Esophagus mucosa (tissue), 1 donor: Measurements from ENCODE around the gene USP13. TPM values are rescaled to one million over a fixed set of nuclear protein-coding genes. Genes with fewer than 3 reads are reported as not detected.
"Not testable (repeated sequence)": the region's sequence is repeated elsewhere in the genome, so short reads cannot be mapped to it uniquely, and the experiment has no call there.

ENCODE experiments used
- ATAC-seq: fragments of 200-7000 bp; cut with Tn5 transposase; one replicate; pipeline ENCODE4 v1.9.1; 2020
- total RNA-seq: library from RNA; stranded (reverse); gene quantifications from one replicate; pipeline ENCODE4 v1.2.4, GENCODE V29; 2023
- donor health status: DM: yes; HTN: yes; CAD: no.

USP13 gene
- total RNA-seq, 1 donor from 2014 or later = 3.3 TPM

DNA sequence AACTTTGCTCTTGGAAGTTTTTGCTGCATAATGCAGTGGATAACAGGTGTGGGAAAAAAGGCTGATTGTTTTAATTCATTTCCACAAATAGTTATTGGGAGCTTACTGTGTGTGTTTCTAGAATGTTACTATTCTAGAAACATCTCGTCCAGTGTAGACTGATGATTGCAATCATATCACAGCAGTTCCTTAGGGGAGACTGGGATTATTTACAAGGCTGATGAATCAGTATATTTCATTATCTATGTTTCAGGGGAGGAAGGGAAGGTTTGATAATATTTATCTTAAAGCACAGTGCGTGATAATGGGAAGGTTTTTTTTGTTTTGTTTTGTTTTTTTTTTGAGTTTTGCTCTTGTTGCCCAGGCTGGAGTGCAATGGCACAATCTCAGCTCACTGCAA, 2.4 kb downstream of the USP13 start:
- no peak for ATAC-seq

DNA sequence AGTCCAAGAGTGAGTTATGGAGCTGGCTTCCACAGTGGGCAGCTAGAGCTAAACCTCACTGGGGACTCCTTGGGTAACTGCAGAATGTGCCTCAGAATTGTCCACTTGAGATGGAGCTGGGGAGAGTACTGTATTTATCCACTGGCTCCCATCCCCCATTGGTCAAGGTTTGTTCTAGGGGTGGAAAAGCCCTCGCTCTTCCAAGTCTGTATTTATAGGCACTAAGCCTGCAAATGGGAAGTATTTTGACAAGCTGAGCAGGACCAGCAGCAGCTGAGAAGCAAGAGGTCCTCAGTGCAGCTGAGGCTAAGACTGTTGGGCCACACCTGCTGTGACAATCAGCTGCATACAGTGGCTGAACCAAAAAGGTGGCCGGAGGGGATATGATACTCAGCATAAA, 5.8 kb downstream of the USP13 start:
- ATAC-seq = no peak

DNA sequence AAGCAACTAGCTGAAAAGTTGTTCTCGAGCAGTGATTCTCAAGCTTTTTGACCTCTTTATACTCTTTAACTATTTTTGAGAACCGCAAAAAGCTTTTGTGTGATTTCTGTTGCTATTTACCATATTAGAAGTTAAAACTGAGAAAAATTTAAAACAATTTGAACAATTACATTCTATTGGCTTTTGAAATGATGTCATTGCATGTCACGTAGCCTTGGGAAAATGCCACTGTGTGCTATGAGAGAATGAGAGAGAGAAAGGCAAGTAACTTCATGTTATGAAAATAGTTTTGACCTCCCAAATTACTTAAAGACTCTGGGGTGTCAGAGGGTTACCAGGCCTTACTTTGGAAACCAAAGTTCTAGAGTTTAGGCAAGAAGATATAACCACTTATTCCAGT, 8.0 kb downstream of the USP13 start:
- ATAC-seq = no peak

DNA sequence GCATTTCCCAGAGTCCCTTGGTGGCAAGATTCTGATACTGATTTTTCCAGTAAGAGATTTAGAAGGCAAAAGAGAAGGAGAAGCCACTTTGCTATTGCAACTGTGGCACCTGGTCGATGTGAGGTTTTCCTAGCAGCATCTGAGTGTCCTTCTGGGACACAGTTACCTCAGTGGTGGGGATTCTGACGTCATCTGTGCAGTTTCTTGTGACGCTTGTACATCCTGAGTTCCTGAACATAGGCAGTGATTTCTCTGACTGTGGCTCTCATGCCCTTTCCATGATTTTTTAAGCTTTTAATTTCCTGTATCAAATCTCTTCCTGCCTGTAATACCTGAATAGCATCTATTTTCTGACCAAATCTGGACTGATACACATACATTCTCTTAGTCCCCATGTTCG, 8.9 kb downstream of the USP13 start:
- no peak for ATAC-seq

DNA sequence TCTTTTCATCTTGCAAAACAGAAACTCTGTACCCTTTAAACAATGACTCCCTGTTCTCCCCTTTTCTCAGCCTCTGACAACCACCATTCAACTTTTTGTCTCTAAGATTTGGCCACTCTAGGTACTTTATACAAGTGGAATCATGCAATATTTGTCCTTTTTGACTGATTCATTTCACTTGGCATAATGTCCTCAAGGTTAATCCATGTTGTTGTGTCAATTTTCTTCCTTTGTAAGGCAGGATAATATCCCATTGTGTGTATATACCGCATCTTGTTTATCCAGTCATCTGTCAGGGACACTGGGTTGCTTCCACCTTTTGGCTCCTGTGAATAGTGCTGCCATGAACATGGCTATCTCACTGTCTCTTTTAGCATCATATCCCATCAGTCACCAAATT, 10.3 kb downstream of the USP13 start:
- no peak for ATAC-seq

DNA sequence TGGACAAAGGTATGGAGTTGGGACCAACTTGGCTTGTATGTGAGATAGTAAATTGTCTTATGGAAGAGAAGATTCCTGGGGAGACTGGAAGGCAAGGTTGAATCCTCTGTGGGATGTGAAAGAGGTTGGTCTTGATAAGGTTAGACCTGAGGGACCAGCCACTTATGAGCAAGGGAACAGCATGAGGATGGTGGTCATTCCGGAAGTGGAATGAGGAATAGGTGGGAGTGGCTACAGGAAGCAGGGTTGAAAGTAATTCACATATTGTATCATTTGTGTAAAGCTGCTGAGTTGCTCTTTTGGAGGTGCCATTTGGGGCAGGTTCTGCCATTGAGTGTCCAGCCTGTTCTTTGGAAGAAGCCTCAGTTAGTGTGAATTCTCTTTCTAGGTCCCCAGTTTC, 13.2 kb downstream of the USP13 start:
- ATAC-seq = no peak

DNA sequence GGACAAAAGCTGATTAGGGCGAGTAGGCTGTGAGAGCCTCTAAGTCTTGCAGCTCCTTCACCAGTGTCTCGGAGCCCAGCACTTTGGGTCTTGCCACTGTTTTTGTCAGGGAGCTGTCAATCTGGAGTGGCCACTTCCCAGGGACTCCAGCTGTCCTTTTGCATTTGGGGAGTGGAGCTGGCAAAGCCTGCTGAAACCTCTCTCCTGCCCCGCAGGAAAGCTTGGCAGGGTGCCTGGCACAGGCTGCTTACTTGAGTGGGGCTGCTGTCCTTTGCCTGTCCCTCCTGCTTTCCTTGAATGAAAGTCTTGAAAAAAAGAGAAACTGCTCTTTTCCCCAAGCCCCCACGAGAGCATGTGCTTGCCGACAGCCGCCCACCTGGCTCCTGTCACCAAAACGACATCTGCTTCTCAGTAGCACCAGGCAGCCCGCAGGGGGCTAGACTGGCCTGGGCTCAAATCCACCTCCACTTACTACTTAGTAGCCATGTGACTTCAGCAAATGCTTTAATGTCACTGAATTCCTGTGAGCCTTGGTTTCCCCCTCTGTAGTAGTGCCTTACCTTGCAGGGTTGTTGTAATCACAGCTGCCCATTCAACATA, 13.7 kb downstream of the USP13 start:
- ATAC-seq = no peak

DNA sequence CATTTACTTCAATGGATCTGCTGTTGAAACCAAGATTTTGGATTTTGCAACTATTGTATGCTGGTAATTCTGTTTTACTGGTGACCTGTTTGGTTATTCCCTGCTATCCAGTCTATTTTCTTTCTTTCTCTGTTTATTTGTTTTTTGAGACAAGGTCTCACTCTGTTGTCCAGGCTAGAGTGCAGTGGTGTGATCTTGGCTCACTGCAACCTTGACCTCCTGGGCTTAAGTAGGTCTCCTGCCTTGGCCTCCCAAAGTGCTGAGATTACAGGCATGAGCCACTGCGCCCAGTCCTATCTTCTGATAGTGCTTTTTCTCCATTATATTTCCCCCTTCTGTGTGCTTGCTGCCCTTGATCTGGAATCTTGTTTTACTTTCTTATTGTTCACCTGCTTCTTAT, 15.6 kb downstream of the USP13 start:
- no peak for ATAC-seq

DNA sequence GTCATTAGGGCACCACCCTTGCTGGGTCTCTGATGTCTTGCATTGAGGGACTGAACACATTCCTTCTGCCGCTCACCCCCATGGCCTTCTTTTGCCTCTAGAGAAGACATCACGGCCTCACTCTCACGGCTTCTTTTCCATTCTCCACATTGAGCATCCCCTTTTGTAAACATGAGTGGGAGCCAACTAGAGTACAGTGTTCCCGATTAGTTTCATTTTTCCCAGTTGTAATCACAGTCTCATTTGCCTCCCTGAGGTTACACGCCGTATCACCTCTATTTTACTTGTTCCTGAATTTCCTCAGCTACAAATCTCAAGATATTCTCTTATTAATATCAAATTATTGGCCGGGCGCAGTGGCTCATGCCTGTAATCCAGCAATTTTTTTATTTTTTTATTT, 17.5 kb downstream of the USP13 start:
- ATAC-seq = no peak

DNA sequence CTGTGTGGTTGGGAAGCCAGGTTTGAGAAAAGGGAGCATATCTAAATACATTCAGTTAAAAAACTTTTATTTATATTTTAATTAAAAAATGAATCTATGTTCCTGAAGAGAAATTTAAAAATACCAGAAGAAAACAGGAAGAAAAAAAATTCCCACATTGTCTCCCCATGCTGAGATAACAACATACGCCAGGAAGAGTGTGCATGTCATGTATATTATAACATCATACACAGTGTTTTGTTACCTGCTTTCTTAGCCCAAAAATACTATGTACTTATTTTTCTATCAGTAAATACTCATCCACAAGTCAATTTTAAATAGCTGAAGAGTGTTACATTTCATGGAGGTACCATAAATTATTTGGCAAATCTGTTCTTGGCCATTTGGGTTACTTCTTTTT, 18.5 kb downstream of the USP13 start:
- no peak for ATAC-seq

DNA sequence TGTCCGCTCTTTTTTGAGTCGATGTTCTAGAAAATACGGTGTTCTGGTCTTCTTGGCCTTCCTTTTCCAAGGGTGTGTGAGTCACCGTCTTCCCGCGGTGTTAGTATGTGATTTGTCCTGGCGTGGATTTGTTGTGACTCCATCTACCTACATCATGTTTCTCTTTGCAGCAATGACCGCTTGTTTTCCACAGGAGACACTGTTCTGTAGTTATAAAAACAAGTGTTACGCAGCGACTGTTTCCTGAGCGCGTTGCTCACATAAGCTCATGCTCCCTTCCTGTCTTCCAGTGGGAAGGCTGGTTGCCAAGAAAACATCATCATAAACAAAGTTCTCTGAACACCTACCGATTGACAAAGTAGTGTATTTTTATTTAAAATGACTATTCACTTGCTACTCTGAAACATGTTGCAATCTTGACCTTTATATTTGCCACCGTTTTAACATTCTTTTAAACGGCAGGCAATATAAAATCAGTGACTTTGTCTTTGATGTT, 19.0 kb downstream of the USP13 start:
- ATAC-seq = peak; percentile 25

DNA sequence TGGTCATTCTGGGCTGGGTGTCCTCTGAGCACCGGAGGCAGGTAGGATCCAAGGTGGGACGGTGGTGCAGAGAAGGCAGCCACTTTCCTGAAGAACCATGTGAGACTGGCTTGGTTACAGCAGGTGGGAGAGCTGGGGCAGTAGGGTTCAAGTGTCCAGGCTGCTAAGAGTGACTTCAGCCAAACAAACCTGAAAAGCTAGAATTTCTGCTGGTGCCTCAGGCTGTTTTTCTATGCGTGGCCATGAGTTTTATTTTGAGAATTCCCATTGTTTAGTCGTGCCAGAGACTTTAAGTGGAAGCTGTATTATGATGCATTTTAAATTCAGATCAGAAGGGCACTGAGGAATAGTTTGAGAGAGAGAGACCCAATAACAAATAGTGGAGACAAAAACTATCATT, 20.1 kb downstream of the USP13 start:
- peak; percentile 51 for ATAC-seq

DNA sequence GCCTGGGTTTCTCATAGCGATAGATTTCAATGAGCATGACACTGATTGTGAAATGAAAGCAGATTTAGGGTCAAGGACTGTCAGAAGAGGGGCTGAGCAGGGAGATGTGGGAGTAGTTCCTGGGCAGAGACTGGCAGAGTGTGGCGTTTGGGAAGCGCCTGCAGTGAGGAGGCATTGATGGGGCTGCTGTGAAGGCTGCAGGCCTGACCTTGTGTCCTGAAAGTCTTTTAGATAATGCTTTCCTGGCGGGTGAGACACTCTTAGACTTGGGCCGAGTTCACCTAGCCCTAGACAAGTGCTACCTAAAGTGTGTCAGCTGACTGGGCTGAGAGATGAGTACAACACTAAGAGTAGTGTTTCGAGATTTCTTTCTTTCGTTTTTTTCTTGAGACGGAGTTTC, 20.7 kb downstream of the USP13 start:
- ATAC-seq = no peak

DNA sequence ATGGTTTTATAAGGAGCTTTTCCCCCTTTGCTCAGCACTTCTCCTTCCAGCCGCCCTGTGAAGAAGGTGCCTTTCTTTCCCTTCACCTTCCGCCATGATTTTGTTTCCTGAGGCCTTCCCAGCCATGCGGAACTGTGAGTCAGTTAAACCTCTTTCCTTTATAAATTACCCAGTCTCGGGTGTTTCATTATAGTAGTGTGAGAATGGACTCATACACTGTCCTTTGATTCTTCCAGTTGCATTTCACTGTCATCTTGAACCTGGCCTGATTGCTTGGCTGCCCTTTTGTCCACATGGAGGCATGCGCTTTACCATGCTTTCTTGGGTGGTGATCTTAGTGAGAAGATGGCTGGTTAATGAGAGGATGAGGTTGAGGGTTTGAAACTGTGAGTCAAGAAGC, 23.2 kb downstream of the USP13 start:
- no peak for ATAC-seq

DNA sequence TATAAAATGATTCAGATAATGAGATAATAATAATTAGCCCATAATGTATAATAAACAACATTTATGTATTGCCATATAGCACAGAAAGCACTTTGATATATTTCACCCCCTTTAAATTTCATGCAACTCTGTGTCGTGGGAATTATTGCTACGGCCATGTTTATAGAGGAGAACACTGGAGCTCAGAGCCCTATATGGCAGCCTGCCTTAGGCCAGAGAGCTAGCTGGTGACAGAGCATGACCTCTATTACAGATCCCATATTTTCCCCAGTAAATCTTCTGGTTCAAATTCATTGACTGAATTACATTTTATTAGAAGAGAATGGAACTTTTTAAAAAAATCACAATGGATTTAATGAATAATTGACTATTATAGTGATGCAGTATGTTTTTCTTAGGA, 25.0 kb downstream of the USP13 start:
- ATAC-seq = no peak

DNA sequence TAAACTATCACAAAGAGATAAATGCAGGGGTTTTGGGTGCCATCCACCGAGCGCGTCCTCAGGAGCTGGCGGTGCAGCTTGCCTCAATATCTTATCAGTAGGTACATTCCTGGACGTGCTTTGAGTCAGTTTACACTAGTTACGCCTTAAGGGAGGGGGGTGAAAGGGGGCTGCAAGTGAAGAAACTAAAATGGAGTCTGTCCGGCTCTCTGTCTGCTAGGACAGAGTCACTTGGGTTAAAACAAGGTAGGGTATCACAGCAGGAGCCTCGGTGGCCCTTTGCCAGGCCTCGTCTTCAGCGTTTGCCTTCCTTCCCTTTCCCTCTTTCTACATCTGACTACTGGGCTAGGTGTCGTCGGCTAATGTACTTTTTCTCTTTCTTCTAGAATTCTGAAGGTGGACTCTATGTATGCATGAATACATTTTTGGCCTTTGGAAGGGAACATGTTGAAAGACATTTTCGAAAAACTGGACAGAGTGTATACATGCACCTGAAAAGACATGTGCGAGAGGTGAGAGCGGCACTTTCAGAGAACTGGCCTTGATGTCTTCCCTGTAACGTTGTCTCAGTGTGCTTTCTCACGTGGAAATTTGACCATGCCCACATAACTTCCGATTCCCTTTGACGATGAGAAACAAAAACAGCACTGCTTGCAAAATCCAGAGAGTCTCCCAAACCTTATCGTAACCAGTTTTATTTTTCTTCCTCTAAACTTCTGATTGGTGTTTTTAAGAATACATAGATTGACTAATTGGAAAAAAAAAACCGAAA, 28.8 kb downstream of the USP13 start:
- no peak for ATAC-seq

DNA sequence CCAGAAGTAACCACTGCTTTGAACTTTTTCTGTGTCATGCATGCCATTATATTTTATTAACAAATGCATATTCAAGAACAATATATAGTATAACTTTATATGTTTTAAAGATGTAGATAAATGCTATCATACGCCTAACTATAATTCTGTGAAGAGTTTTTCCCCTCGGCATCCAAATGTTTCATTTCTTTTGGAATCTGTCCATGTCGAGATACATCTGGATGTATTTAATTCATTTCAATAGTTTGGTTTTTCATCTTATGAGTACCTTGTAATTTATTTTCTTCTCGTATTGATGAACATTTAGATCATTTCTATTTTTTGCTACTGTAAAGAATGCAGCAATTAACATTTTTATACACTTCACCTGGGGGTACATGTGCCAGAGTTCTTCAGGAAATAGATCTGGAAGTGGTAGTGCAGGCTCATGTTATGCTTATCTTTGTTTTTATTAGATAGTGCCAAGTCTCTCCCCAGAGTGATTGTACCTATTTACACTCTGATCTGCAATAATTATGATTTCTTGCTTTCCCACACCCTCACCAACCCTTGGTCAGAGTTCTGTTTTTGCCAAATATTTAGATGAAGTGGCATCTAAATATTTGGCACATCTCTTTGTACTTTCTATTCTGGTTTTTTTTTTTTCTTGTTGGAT, 29.7 kb downstream of the USP13 start:
- no peak for ATAC-seq

DNA sequence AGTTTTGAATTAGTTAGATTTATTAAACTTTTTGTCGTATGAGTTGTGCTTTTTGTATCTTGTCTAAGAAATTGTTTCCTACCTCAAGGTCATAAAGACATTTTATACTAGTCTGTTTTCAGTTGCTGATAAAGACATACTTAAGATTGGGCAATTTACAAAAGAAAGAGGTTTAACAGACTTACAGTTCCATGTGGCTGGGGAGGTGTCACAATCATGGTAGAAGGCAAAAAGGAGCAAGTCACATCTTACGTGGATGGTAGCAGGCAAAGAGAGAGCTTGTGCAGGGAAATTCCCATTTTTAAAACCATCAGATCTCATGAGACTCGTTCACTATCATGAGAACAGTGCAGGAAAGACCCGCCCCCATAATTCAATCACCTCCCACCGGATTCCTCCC, 30.4 kb downstream of the USP13 start:
- ATAC-seq = not testable (repeated sequence)

DNA sequence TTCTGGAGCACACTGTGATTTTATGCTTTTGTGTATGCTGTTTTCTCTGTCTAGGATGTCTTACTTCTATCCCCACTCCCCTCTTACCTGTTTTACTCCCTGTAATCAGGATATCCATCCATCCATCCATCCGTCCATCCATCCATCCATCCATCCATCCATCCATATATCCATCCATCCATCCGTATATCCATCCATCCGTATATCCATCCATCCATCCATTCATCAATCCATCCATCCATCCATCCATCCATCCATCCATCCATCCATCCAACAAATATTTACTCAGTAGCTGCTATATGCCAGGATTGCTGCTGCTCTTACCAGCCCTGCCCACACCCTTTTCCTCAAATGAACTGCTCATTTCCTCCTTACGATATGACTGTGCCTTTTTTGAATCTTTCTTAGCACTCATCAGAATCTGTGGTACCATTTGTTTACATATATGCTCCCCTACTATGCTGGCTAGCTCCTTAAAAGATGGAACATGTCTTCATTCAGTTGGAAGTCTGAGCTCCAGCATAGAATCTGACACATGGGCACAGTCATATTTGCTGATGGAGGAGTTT, 35.2 kb downstream of the USP13 start:
- ATAC-seq = no peak

DNA sequence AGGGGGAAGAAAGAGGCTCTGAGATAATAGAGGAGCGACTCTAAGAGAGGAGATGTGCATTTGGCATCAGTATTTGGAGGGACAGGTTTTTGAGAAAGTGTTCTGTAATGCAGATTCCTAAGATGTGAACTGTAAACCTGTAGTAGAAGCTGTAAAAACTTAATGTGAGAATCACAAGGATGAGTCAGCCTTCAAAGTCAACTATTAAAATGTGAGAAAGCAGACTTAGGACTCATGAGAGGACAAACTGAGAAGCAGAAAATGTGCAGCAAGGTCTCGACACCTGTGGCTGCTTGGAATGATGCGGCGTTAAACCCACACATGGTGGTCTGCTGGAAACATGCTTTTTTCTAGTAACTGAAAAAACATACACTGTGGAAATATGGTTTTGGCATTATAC, 36.0 kb downstream of the USP13 start:
- ATAC-seq = no peak

DNA sequence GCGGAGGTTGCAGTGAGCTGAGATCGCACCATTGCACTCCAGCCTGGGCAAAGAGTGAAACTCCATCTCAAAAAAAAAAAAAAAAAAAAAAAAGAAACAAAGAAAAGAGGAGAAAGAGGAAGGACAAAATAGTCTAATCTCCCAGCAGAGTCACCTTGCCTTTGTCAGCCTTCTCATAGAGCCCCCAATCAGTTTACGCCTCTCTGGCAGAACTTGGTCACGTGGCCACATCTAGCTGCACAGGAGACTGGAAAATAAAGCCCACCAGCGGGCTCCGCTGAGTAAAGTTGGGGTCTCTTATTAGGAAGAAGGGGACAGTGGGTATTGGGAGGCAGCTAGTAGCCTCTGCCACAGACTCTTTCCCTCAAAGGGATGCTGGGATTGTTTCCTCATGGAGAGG, 41.9 kb downstream of the USP13 start:
- no peak for ATAC-seq

DNA sequence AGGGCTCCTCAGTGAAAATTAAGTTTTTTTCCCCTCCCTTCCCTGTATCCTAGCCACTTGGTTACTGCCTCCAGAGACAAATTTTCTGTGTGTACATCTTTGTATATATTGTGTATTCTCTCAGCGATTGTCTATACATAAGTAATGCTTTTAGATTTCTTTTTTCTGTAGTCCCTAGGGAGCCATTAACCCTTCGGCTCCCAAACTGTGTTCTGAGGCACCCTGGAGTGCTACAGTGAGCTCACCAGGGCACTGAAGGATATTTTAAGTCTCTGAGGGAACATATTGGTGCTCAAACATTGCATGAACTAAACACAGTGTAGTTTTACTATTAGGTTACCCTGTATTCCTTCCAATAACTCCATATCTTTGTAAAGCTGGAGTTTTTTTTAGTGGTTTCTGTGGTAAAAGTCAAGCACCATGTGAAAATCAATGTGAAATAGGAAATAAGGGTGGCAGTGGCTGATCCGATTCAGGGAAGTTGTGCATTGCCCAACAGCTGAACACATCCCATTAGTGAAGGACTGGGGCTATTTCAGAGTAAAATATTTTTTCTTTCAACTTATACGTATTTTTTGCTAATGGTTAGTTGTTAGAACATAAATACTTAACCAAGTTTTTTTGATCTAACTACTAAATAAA, 43.0 kb downstream of the USP13 start:
- no peak for ATAC-seq

DNA sequence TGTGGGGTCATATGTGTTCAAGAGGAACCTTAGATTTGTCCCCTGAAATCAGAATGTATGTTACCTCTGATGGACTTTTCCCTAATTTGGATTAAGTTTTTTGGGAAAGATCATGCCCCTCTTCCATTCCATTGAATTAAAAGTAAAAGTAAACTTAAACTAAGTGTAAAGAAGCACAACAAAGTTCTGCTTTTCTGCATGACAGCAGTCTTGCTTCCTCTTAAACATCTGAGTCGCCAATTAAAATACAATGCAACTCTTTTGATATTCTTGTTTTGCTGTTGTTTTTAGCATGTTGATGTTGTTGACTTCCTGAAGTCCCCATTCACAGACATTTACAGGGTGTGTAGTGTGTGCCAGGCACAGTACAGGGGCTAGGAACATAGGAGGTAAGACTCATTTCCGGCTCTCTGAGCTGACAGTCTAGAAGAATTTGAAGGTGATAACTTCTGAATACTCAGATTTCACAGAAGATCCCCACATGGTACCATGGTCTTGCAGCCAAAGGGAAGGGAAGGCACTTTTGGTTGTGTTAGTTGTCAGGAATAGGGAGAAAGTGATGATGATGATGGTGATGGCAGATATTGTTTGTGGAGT, 45.0 kb downstream of the USP13 start:
- ATAC-seq = no peak
